ENCODE data around the gene HIGD1A. TPM values are rescaled to one million over a fixed set of nuclear protein-coding genes. Genes with fewer than 3 reads are reported as not detected.

HIGD1A gene
- total RNA-seq, 4 donors from 2014 or later: 52.3 to 239 (median 212) TPM

GRCh38 chr3:42751609-42752008 is 52.7 kb downstream of the HIGD1A start:
- Histone ChIP-seq H3K27ac (no peak overlapping the region), H3K9me3 (no peaks in the 10 kb centered on the region), H3K36me3 (no peaks in the 10 kb centered on the region), H3K27me3 (no peaks in the 10 kb centered on the region), H3K4me3 (no peak overlapping the region), H3K4me1 (peaks cover 0 to 35% (median 11%) of the 10 kb centered on the region in 3 donors)
- no peak for DNase-seq
- intact Hi-C loops (cut with DNase I): no loop called here
- TF ChIP-seq, protein P1, sequence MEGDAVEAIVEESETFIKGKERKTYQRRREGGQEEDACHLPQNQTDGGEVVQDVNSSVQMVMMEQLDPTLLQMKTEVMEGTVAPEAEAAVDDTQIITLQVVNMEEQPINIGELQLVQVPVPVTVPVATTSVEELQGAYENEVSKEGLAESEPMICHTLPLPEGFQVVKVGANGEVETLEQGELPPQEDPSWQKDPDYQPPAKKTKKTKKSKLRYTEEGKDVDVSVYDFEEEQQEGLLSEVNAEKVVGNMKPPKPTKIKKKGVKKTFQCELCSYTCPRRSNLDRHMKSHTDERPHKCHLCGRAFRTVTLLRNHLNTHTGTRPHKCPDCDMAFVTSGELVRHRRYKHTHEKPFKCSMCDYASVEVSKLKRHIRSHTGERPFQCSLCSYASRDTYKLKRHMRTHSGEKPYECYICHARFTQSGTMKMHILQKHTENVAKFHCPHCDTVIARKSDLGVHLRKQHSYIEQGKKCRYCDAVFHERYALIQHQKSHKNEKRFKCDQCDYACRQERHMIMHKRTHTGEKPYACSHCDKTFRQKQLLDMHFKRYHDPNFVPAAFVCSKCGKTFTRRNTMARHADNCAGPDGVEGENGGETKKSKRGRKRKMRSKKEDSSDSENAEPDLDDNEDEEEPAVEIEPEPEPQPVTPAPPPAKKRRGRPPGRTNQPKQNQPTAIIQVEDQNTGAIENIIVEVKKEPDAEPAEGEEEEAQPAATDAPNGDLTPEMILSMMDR (IDR thresholded peaks at IDR 0.05): no peak
- no peak for TF ChIP-seq POLR2A (IDR thresholded peaks at IDR 0.05)
- 73% methylated on average over 3 of the region's 9 CpGs; no CpG with 5 or more reads in 1 of the 2 donors for WGBS, 2 donors

DNA sequence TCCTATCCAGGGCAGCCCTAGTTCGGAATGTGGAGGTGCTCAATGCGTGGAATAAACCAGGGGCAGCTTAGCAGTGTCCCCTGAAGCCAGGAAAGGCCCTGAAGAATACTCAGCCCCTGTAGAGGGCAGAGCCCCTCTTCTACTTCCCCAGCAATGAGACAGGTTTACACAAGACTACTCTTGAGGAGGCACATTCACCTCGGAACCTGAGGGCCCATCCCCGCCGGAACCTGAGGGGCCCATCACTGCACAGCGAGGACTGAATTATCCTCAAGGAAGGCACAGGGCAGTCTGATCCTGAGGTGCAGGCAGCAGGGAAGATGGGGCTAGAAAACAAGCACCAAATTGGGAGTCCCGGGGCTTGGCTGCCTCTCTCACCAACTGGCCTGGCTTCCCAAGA is 53.5 kb downstream of the HIGD1A start:
- no peaks in the 10 kb centered on the region for H3K9me3 ChIP-seq
- no peaks in the 10 kb centered on the region for H3K27me3 ChIP-seq
- no peak overlapping the region for H3K4me3 ChIP-seq
- TF ChIP-seq, protein P1 (IDR thresholded peaks at IDR 0.05): no peak
- TF ChIP-seq POLR2A (IDR thresholded peaks at IDR 0.05): no peak
- H3K4me1 ChIP-seq: peaks cover 6 to 43% (median 17%) of the 10 kb centered on the region in 3 donors
- 80 to 100% methylated on average over 1 of the region's 7 CpGs for WGBS, 2 donors
- peak overlapping the region in 1 of 4 donors; percentile 80 for H3K27ac ChIP-seq
- H3K36me3 ChIP-seq: no peaks in the 10 kb centered on the region
- no peak for DNase-seq
- intact Hi-C loops (cut with DNase I): no loop called here

GRCh38 chr3:42749753-42750231 is 54.5 kb downstream of the HIGD1A start:
- Histone ChIP-seq H3K4me3 (no peak overlapping the region), H3K4me1 (peaks cover 16 to 53% (median 23%) of the 10 kb centered on the region in 3 donors), H3K36me3 (no peaks in the 10 kb centered on the region), H3K9me3 (no peaks in the 10 kb centered on the region), H3K27ac (peak overlapping the region in 3 of 4 donors; percentile 42 to 83 (median 80)), H3K27me3 (no peaks in the 10 kb centered on the region)
- TF ChIP-seq POLR2A (IDR thresholded peaks at IDR 0.05): no peak
- TF ChIP-seq, protein P1 (IDR thresholded peaks at IDR 0.05): peak in 5 of 6 experiments; percentile 17 to 56 (median 35)
- intact Hi-C loops (cut with DNase I): loop anchor here (10.0 kb wide), 1 partner anchor 165 kb away; the partner anchor contains the start of gene SEC22C
- no peak for DNase-seq
- 27 to 55% methylated on average over 7 to 8 of the region's 10 CpGs for WGBS, 2 donors

DNA sequence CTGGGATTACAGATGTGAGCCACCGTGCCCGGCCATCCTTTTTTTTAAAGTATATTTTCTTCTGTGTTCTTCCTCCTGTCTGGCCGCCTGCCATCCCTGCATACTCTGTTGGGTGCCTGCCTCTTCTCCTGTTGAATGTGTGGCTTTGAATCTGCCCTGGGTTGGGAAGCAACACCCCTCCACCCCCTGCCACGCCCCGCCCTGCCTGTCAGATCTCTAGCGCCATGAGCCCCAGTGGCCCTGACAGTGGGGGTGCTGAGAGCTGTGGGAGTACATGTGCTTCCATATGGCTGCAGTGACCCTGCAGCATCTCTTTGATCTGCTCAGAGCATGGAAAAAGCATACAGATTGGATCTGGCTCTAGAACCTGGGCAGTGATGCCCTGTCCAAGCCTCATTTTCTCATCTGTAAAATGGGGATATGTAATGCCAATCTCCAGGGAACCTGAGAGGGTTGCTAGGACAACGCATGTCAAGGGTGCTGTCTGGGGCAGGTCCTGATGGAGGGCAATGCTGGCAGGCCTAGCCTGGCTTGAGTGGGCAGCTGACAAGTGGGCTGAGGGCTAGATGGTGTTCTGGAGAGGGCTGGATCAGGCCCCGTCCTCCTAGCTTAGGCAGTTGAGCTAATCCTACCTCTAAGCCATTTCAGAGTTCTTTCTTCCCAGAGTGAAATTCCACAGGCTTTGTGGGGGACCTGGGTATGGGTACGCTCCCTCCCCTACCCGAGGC is 55.1 kb downstream of the HIGD1A start:
- Histone ChIP-seq H3K27ac (peak overlapping the region in 3 of 4 donors; percentile 42 to 83 (median 80)), H3K4me1 (peaks cover 19 to 59% (median 25%) of the 10 kb centered on the region in 3 donors), H3K4me3 (no peak overlapping the region), H3K9me3 (no peaks in the 10 kb centered on the region), H3K27me3 (no peaks in the 10 kb centered on the region), H3K36me3 (no peaks in the 10 kb centered on the region)
- TF ChIP-seq, protein P1 (IDR thresholded peaks at IDR 0.05): no peak
- TF ChIP-seq POLR2A (IDR thresholded peaks at IDR 0.05): no peak
- intact Hi-C loops (cut with DNase I): loop anchor here (10.0 kb wide), 1 partner anchor 164 kb away; the partner anchor contains the start of gene SEC22C
- WGBS, 2 donors: 66 to 78% methylated on average over 4 to 10 of the region's 10 CpGs
- DNase-seq: no peak

GRCh38 chr3:42747581-42747980 is 56.7 kb downstream of the HIGD1A start:
- TF ChIP-seq, protein P1 (IDR thresholded peaks at IDR 0.05): no peak
- no peak for TF ChIP-seq POLR2A (IDR thresholded peaks at IDR 0.05)
- WGBS, 2 donors: 21 to 43% methylated on average over 6 of the region's 6 CpGs
- H3K27me3 ChIP-seq: no peaks in the 10 kb centered on the region
- H3K27ac ChIP-seq: peak overlapping the region in 3 of 4 donors; percentile 80 to 86 (median 83)
- intact Hi-C loops (cut with DNase I): loop anchor here (10.0 kb wide), 1 partner anchor 163 kb away; the partner anchor contains the start of gene SEC22C
- no peak overlapping the region for H3K4me3 ChIP-seq
- peaks cover 21 to 62% (median 25%) of the 10 kb centered on the region in 3 donors for H3K4me1 ChIP-seq
- DNase-seq: no peak
- H3K36me3 ChIP-seq: no peaks in the 10 kb centered on the region
- no peaks in the 10 kb centered on the region for H3K9me3 ChIP-seq

All from esophagus squamous epithelium (tissue), 5 donors.